NB4 (cell line): ENCODE data around the gene ANKRD28.

Source experiments
- POLR2A ChIP-seq: IDR thresholded peaks from 2 replicates; pipeline ENCODE4 v1.6.1; 2011; ENCODE audit warnings: mild to moderate bottlenecking; ENCODE audit not compliant: insufficient read length; ENCODE audit errors: extremely low read depth
- TF ChIP-seq, protein P1 (sequence below): IDR thresholded peaks from one replicate; pipeline ENCODE4 v1.5.1; 2012; ENCODE audit warnings: low read depth, low read length

- TF ChIP-seq, protein P1, sequence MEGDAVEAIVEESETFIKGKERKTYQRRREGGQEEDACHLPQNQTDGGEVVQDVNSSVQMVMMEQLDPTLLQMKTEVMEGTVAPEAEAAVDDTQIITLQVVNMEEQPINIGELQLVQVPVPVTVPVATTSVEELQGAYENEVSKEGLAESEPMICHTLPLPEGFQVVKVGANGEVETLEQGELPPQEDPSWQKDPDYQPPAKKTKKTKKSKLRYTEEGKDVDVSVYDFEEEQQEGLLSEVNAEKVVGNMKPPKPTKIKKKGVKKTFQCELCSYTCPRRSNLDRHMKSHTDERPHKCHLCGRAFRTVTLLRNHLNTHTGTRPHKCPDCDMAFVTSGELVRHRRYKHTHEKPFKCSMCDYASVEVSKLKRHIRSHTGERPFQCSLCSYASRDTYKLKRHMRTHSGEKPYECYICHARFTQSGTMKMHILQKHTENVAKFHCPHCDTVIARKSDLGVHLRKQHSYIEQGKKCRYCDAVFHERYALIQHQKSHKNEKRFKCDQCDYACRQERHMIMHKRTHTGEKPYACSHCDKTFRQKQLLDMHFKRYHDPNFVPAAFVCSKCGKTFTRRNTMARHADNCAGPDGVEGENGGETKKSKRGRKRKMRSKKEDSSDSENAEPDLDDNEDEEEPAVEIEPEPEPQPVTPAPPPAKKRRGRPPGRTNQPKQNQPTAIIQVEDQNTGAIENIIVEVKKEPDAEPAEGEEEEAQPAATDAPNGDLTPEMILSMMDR, result no peak
- no peak for TF ChIP-seq POLR2A
Measured at GRCh38 chr3:15769256-15769915, 28.4 kb downstream of the ANKRD28 start.
